Activated T-cell treated with anti-CD3 and anti-CD28 coated beads, Interleukin-2, amount 50 U/mL, for 48 hours (primary cell): ENCODE results near the gene EXD2.
"Not testable (repeated sequence)": the region's sequence is repeated elsewhere in the genome, so short reads cannot be mapped to it uniquely, and the experiment has no call there.

Experiments used
- DNase-seq, 2 experiments: peaks; one replicate each; pipeline ENCODE4 v3.0.0-alpha.2; 2020

The EXD2 gene

DNA sequence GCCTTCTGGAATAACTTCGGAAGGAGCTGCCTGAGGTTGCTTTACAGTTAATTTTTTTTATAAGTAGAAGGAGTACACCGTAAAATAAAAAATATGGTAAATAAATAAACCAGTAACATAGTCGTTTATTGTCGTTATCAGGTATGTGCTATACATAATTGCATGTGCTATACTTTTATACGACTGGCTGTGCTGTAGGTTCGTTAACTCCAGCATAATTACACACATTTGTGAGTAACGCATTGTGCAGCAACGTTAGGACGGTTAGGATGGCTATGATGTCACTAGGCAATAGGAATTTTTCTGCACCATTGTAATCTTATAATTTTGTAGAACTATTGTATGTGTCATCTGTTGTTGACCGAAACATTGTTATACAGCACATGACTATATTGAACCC is 8.5 kb downstream of the EXD2 start:
- DNase-seq: no peak

GRCh38 chr14:69204753-69205152 is 13.5 kb downstream of the EXD2 start:
- DNase-seq: no peak

GRCh38 chr14:69207435-69208041 is 16.2 kb downstream of the EXD2 start:
- DNase-seq: no peak

DNA sequence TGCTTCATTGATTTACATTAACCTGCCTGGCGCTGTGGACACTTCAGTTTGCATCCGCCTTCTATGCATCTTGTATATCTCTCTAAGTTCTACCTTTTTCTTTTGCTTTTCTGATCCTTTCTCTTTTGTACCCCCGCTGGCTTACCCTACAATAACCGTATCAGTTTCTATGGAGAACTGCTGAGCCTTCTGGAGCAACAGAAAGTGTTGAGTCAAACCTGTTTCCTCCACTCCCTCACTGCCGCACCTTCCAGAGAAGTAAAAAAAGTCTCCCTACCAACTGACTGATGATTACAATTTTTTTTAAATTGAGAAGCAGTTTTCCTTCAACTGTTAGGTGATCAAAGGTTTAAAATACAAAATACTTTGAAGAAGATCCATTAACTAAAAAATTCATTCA is 17.4 kb downstream of the EXD2 start:
- no peak for DNase-seq

GRCh38 chr14:69214393-69214792 is 23.1 kb downstream of the EXD2 start:
- no peak for DNase-seq

GRCh38 chr14:69217663-69218062 is 26.4 kb downstream of the EXD2 start:
- not testable (repeated sequence) for DNase-seq

- no peak for DNase-seq
Measured at GRCh38 chr14:69224946-69225345, 33.6 kb downstream of the EXD2 start.

- no peak for DNase-seq
Measured at GRCh38 chr14:69226178-69226577, 34.9 kb downstream of the EXD2 start.

DNA sequence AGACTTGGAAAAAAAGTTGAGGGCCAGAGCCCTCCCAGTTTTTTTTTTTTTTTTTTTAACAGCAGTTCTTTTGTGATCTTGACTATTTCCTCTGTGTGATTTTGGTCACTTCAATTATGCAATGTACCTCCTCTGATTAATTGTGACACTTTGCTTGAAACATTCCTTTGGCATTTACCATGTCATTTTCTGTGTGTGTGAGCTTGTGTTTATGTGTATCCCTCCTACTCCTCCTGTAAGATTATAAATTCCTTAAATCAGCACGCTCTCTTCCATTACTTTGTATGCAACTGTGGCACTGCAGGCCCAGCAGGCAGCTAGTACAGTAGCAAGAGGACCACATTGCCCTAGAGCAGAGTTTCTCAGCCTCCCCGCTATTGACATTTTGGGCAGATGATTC is 35.4 kb downstream of the EXD2 start:
- DNase-seq: no peak

DNA sequence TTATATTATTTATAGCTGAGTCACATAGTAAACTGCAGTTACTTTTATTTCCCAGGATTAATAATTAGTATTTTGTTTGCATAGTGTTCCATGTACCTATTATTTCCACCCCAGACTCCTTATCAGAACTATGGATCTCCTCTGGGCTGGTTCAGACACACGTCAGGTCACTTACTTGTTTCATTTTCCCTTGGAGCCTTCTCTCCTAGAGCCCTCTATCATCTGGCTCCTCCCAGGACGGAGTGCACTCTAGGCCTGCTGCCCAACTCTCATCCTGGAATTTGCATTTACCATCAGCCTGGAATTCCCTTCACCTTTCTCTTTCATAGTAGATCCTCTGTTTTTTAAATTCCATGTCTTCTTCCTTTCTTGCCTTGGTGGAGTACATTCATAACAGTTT is 40.2 kb downstream of the EXD2 start:
- no peak for DNase-seq

DNA sequence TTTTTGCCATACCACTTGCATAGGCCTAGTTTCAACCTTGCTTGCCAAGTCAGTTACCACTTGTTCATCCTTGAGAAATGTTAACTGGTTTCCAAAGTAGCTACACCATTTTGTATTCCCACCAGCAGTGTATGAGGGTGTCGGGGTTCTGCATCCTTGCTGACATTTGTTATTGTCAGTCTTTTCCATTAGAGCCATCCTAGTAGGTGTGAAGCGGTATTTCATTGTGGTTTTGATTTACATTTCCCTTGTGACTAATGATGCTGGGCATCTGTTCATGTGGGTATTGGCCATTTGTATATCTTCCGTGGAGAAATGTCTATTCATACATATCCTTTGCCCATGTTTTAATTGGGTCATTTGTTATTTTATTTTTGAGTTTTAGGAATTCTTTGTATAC is 41.1 kb downstream of the EXD2 start:
- DNase-seq: no peak

GRCh38 chr14:69234106-69234505 is 42.8 kb downstream of the EXD2 start:
- DNase-seq: no peak

GRCh38 chr14:69235708-69236107 is 44.4 kb downstream of the EXD2 start:
- DNase-seq: no peak

DNA sequence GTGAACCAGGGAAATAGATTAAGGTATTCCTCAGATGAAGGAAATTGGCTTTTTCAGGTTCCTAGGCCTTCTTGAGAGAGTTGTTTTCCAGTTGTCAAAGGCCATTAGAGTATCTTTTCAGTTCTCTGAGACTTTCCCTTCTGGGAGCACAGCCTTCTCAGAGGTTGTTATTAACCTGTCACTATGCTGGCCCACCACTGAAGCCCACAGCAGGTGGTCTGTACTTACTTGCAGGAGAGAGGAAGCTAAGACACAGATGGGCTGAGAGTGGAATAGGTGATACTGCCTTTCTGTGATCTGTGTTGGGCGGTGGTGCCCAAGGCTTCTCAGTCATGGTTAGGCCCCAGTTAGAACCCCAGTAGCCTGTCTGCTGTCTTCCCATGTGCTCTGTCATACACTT is 45.8 kb downstream of the EXD2 start:
- no peak for DNase-seq

- DNase-seq: no peak
Measured at GRCh38 chr14:69237584-69237983, 46.3 kb downstream of the EXD2 start.

DNA sequence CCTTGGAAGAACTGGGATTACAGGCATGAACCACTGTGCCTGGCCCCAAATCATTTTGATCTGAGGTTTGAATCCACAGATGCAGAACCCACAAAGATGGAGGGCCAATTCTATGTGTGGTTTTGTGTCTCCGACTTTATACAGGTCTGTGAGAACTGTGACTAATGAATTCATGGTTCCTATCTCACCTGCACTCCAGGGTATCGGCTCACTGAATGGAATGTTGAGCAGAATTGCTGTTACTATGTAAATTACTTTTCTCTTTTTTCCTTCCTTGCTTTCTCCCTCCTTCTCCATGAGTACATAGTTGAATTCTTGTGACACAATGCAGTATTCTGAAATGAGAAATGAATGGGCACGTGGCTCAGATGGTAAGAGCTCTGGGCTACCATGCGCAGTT is 47.6 kb downstream of the EXD2 start:
- DNase-seq: no peak

GRCh38 chr14:69240527-69241173 is 49.4 kb downstream of the EXD2 start:
- no peak for DNase-seq

GRCh38 chr14:69241577-69241976 is 50.3 kb downstream of the EXD2 start:
- no peak for DNase-seq

- DNase-seq: peak; percentile 42 to 61
Measured at GRCh38 chr14:69242311-69243224, 51.3 kb downstream of the EXD2 start.

GRCh38 chr14:69244946-69245345 is 53.6 kb downstream of the EXD2 start:
- DNase-seq: no peak

GRCh38 chr14:69246331-69246730 is 55.0 kb downstream of the EXD2 start:
- DNase-seq: no peak

GRCh38 chr14:69247676-69248440 is 56.6 kb downstream of the EXD2 start:
- DNase-seq: no peak

DNA sequence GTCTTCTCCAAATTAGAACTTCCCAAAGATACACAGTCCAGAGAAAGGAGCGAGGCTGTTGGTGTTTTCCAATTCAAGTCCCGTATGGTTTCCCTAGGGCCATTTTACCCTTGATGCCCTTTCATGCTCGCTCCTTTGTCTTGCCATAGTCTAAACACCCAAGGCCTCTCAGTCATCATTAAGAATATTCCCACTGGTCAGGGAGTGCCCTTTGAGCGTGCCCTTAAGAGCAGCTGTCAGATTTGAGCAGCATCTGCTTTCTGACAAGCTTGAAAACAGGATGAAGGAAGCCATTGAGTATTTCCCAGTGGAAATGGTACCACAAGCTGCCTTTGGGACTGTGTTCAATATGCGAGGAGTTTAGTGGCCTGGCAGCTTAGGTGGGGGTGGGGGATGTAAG is 58.3 kb downstream of the EXD2 start:
- no peak for DNase-seq
